ENCODE results near the gene CRMP1.

Gene CRMP1

DNA sequence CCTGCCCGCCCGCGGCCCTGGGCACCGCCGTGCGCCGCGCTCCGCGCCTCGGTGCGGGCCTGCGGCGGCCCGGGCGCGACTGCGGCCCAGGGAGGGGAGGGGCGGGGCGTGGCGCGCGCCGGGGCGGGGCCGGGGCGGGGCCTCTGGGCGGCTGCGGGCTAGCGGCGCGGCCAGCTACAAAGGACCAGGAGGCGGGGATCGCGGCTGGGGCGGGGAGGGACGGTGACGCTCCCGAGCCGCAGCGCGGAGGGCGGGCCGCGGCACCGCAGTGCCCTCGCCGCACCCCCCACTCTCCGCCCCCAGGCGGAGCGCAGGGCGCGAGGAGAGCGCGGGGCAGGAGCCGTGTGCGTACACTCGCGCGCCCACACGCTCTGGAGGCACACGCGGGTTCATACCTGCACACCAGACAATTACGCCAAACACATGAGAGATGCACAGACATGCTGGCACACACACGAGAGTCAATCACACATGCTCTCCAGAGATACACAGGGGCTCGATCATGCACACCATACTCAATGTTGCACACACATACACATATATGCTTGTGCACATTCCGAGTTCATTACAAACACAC is at the start of gene CRMP1:
TSS of gene CRMP1 (minus strand) at position 83 of the 577 bp plus-strand sequence. CDS start 117 bp downstream, outside the sequence.
- no peak for DNase-seq

DNA sequence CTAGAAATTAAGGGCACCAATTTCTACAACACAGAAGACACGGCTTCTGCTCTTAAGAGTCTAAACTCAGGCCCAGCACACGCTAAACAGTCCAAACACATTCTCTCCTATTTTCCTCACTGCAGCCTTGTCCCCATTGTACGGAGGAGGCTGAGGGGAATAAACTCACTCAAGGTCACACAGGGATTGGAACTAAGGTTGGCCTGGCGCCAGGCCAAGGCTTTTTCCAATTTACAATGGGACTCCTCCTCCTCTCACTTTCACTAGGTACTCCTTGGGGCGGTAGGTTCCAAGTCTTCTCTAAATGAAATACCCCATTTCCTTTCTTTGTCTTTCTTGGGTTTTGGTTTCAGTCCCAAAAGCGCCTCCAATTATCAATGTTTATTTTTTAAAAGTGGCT is 48.7 kb upstream of the CRMP1 start:
- no peak for DNase-seq

DNA sequence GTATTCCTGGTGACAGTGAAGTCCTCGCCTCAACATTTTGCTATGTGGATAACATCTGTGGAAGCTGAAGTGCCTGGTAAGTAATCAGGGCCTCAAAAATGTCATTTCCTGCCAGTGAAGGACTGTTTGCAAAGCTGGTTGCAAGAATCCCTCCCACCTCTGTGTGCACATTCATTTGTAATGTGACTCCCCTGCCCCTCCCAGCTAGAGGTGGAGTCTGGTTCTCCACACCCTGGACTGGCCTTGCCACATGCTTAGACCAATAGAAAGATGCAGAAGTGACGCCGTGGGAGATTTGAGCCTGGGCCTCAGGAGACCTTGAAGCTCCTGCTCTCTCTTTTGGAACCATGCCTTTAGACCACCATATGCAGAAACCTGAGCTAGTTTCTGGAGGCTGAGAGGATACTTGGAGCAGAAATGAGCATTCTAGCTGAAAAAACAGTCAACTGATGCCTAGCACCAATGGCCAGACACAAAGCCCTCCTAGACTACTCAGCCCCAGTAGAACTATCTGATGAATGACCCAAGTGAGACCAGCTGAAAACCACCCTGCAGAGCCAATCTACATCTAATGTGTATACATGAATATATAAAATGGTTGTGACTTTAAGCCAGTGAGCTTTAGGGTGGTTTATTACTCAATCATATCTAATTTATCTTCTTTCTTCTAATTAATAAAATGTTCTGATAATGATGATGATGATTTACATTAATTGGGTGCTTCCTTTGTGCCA is 47.8 kb upstream of the CRMP1 start:
- DNase-seq = no peak

DNA sequence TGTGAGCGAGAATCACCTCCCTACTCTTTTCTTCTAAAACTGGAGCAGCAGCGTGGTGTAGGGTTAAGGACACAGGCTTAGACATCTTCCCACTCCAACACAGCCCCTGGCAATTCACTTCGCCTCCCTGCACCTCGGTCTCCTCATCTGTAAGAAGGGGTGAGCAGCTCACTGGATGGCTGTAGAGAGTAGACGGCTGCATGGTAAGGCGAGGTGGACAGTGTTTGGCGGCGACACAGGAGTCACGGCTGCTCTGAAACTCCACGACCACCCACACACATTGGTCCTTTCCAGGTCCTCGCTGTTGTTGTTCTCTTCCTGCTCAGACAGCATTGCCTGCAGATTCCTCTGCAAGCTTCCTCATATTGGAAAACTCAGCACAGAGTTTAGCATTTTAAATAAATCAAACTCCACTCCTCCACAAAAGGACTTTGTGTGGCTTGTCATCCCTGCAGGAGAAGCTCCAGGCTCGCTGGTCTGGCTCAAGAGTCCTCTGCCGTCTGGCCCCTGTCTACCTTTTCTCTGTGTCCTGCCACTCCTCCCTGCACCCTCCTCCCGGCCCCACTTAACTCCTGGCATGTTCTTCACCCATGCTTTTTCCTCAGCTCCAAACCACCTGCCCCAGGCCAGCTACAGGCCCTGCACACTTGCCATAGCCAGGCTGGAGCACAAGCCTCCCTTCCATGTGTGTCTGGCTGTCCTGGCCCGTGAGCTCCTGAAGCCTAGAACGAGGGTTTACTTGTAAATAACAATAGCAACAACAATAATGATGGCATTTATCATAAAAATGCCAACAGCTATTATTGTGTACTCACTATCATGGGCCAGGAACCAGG is 41.3 kb upstream of the CRMP1 start:
- DNase-seq = no peak

DNA sequence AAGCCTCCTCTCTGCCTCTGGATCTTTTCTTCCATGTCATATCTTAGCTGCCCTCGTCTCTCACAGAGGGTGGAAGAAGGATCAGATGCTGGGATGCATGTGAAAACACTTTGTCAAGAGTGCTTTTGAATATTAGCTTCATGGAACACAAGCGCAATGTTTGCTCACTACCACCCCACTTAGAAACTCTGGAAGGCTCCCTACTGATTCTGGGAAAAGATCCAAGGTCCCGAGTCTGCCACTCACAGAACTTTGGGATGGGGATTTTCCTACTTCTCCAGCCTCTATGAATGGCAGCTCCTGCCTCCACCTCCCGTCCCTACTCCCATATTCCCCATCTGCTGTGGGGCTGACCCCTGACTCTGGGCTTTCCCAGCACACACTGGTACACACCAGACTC is 40.2 kb upstream of the CRMP1 start:
- DNase-seq = no peak

DNA sequence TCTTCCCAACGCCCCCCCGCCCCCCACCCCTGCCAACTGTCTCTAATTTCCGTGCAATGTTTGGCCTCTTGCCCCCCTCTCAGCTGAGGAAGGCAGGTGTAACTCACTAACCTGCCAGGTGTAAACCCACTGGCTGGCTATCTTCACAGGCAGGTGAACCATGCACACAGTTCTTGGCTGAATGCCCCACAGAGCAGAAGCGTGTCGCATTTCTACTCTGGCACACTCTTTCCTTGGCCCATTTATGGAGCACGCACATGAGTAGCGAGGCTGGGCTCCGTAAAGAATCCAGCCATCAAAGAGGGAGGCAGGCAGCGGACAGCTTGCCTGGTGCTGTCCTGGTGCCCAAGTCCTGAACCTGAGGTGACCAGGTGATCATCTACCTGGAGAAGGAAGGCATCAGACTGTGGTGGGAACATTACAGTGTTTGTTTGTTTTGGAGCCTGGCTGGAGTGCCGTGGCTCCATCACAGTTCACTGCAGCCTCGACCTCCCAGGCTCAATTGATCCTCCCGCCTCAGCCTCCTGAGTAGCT is 39.2 kb upstream of the CRMP1 start:
- no peak for DNase-seq

DNA sequence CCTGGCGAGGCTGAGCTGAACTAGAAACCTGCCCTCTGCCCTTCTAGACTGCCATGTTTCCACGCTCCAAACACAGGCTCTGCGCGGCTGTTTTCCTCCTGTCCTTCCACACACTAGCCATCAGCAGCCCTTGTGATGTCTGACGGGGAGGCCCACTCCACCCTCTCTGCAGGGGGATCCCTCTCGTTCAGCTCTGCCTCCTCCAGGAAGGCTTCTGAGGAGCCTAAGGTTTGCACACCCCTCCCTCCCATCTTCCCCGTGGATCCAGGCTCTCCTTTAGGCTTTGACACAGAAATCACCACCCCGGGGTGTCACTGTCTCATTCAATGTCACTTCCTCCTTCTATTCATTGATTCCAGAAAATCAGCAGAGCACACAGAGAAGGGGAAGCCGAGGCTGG is 38.6 kb upstream of the CRMP1 start:
- DNase-seq = no peak

DNA sequence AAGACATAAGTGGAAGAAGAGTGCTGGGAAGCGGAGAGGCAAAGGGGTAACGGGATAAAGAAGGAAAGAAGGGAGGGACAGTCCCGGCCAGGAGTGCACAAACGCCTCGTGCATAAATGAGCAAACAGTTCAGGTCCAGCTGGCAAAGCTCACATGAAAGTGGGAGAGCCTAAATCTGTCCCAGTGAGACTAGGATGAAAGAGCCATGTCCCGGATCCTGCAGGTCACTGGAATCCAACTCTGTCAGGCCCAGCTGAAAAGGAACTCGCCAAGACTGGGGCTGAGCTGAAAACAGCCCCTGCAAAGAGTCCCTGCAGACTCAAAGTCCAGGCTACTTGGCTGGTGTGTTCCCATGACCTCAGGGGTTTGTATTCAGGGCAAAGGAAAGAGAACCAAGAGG is 38.0 kb upstream of the CRMP1 start:
- no peak for DNase-seq

DNA sequence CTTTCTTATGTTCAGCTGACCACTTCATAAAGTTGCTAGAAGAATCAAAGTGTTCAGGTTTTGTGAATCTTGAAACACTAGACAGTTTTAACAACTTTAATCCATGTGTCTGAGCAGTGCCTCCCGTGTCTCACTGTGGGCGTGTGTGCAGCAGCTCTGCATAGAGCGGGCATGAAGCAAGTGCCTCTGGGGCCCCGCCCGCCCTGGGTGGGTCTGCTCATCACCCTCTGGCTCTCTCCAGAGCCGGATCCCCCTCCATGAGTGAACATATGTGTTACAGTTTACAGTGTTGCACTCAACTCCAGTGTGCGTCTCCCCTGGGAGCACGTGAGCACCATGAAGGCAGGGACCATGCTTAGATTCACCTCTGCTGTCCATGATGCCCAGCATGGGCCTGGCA is 37.6 kb upstream of the CRMP1 start:
- no peak for DNase-seq

DNA sequence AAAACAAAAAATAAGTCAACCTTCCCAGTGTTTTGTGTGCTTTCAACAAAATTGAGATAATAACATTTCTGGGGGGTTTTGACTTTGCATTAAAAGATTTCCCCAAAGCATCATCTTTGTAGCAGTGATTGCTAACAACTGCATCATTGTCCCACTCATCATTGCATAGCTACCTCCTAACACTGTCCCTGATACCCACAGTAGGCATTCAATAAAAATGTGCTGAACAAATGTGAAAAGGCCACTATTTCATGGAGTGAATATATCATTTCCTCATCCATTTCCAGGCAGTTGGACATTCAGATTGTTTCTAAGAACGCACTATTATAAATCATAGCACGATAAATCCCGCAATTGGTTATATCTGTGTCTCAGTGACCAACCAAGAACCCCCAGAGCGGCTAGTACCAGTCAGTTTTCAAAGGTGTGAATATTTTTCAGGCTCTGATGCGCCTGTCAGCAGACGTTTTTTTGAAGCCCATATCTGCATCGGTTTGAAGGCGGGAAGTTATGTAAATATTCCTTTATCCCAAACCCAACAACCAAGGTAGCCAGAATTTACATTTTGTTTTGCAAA is 36.0 kb upstream of the CRMP1 start:
- DNase-seq = no peak

DNA sequence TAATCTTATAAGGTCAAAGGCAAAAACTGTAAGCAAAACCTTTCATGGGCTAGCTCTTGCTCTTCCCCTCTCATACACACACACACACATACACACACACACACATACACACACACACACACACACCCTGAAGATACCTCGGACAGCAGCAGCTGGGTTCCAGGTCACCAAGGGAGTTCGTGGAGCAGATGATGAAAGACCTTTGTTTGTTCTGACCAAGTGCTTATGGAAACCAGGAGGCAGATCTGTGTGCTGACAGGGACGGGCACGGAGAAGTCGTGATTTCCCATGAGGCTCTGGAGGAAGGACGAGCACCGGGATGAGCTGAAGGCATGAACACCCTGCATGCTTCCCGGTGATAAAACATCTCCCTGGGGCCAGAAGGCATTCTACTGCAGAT is 35.4 kb upstream of the CRMP1 start:
- DNase-seq = no peak

DNA sequence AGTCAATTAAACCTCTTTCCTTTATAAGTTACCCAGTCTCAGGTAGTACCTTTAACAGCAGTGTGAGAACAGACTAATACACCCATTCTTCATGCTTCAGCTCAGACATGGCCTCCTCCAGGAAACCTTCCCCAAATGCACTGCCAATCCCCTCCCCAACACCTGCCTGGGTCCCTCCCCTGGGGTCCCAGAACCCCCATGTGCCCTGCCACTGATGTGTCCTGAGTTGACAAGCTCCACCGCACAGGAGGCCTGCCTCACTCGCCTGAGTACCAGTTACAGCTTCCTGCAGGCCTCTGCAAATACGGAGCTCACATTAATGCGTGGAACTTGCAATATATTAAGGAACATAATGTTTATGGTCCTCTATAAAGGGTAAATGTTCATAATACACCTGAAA is 34.9 kb upstream of the CRMP1 start:
- no peak for DNase-seq

DNA sequence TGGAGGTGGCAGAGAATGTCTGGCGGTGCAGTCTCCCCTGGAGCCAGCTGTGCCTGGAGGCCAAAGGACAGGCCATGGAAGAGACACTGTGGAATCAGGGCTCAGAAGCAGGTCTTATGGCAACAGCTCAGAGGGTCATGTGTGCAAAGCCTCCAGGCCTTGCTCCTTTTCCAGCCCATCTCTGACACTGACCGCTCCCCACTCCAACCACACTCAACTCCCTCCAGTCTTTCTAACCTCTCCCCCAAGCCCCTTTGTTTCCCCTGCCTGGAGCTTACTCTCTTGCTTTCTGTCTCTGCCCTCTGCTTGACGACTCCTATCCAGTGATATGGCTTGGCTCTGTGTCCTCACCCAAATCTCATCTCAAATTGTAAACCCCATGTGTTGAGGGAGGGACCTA is 34.2 kb upstream of the CRMP1 start:
- no peak for DNase-seq

DNA sequence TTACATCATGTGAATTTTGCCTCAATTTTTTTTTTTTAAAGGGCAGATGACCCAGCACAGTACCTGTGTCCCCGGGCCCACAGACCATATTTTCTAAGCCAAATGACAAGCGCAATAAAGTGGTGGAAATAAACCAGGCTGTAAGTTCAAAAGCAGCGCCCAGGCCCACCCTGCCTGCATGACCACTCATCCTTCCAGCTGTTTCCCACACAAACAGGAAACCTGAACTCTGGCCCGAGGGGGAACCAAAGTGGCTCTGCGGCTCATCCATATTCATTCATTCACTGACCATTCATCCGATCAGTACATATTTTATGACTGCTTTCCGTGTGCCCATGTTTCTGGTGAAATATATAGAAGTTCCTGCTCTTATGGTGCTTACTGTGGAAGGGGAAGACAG is 33.7 kb upstream of the CRMP1 start:
- no peak for DNase-seq

DNA sequence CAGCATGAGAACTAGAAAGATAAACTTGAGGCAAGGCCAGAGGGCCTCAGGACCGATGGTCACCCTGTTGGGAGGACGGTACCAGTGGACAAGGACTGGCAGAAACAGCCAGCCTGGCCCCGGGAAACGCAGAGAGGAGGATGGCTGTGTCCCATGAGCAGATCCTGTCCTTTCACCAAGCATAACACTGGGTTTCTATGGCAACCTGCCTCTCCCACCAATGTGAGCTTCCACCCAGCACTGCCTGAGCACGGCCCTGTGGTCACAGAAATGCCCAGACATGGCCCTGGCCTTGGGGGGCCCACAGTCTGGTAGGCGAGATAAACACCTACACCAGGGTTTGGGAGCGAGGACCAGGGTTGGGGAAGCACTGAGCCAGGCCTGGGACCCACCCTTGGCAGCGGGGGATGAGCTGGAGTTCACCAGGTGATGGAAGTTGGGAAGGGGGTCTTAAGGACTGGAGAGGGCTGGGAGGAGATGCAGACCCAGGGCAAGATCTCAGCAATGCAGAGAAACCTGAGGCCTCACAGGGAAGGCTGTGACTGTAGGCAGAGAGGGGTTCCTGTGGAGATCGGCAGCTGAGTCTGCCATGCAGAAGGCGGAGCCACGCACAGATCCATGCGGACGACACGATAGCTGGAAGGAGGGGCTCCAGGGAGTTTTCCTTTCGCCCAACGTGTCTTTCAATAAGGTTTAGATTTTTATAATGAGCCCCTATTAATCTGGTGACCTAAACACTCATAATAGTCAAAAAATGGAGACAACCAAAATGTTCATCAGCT is 32.7 kb upstream of the CRMP1 start:
- no peak for DNase-seq

DNA sequence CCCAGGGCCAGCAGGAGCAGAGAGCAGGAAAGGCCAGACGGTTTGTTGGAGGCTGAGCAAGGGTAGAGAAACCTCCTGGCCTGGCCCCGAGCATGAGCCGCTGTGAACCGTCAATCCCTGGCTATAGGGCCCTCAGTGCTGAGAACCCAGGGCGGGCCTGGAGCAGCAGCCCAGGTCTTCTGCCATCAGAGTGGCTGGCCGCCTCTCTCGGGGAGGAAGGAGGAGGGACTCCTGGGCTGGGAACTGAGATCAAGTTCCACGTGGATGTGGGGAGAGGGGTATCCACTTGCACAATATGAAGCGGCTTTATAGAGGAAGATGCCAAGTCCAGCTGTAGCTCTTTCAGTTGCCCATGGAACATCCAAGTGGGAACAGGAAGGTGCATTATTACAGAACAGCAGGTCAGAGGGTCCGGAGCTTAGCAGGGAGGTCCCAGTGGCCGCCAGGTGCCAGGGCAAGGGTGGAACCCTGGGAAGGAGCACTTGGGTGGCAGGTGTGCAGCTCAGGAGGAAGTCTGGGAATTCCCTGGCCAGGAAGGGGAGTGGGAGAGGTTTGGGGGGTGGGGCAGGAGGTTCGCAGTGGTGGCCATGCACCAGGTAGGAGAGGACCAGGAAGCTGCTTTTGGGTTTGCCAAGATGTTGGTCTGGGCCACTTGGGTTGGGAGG is 31.7 kb upstream of the CRMP1 start:
- no peak for DNase-seq

DNA sequence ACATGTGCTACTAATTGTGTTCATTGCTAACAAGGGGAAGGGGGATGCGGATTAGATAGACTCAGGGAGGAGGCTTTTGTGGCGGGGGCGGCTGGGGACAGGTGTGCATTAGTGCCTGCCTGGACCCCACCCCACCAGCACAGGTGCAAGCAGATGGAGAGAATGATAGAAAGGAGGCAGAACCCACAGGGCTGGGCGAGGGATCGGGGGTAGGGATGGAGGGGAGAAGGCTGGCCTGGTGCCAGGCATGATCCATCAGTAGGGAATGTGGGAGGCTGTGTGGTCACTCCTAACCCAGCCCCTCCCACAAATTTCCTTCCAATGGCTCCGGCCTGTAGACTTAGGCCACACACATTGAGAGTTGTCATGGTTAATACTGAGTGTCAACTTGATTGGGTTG is 30.5 kb upstream of the CRMP1 start:
- no peak for DNase-seq

DNA sequence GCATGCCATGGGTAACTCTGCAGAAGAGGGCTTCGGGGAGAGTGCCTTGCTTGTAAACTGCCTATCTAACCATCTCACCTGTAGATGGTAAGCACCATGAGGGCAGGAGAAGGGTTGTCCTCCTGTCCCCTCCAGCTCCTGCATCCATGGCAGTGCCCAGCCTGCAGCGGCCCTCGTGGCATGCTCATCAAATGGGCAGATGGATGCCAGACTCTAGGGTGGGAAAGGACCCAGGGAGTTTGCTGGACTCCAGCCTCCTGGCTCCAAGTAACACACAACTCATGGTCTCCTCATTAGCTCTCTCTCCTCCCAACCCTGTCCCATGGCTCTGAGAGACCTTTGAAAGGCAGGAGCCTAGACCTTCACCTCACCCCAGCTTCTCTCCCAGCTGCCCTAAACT is 29.7 kb upstream of the CRMP1 start:
- no peak for DNase-seq

DNA sequence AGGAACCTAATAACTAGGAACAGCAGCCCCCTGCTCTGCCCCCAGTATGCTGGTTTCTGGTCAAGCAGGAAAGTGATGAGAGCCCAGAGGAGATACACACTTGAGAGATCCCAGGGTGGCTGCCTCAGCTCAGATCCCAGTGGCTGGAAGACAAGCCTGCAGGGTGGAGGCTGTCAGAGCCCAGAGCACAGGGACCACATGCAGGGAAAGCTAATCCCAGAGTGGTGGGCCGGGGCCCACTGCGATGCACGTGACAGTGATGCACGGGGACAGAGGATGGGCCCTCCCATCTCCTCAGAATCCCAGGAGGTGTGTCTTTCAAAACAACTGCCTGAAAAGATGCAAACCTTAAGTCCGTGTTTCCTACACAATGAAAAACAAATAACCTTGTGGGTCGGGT is 29.1 kb upstream of the CRMP1 start:
- DNase-seq = no peak

DNA sequence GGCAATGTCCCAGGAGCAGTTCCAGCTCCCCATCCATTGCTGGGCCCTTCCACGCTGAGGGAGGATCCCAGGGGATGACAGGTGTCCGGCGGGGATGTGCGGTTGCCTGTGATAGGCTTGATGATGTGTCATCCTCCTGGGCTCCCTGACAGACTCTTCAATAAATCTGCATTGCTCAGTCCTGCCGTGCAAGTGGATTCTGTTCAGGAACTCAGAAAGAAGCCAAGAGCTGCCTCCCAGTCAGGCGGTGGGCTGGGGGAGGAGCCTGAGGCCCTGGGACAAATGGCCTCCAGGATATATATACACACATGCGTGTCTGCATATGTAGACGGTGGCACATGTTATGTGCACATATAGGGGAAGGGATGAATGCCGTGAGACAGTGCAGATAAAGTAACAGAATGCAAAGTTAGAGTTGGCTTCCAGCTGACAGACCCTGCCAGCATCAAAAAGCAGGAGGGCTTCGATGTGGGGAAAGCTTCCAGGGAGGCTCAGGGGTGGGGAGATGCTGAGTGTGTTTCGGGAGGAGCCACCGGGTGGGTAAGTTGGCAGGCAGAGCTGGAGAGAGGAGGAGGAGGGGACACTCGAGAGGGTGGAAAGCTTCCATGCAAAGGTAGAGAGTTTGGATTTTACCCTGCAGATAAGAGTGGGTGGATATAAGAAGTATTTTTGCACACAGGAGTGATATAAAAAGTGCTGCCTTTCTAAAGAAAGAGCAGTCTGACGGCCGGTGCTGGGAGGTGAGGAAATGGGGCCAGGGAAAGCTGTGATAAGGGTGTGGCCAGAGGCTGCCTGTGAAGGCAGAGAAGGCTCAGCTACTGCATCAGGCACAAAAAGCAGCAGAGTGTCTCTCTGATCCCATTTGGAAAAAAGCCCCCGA is 28.5 kb upstream of the CRMP1 start:
- no peak for DNase-seq

DNA sequence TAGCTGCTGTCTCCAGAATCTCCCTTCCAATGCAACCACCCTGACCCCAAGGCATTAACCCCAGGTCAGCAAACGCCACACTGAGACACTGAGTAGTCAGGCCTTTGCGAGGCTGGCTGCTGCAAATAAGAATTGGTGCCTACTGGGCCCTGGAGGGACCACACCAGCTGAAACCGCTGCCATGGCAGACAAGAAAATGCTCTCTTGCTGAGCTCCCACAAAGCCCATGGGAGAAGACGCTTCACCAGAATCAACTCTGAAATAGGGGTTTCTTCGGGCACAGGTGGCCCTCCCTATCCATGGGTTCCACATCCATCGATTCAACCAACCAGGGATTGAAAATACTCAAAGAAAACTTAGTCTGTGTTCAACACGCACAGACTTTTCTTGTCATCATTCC is 26.7 kb upstream of the CRMP1 start:
- no peak for DNase-seq

All from activated CD4-positive, alpha-beta T cell treated with anti-CD3 and anti-CD28 coated beads, Interleukin-2, Interleukin-6, amounts not matched to agents 100 ng/mL and 50 ng/mL, durations not matched to agents 16 hours and 8 hours (primary cell).